ENCODE results near the gene TXN2.
"Not testable (repeated sequence)": the region's sequence is repeated elsewhere in the genome, so short reads cannot be mapped to it uniquely, and the experiment has no call there.

TXN2 gene

DNA sequence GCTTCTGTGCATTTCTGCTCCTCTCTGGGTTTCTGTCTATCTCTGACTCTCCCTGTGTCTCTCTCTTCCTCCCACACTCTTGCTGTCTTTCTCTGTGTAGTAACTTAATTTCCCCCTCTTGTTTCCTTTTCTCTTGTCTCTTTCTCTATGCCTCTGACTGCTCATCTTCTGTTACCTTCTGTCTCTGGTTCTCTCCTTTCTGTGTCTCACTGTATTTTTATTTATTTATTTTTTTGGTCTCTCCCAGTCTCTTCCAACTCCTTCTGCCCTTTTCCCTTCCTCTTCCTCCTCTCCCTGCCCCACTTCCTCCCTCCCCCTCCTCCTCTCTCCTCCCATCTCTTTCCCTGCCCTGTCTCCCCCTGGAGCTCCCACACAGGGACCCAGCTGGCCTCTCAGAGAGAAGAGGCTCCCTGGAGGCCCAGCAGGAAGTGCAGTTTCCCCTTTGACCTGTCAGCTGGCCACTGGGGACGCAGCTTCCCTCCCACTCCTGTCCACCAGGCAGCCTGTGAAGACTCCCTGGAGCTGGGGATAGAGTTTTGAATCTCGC, 55.4 kb downstream of the TXN2 start:
- no peaks in the 10 kb centered on the region for H3K36me3 ChIP-seq (ENCODE audit: insufficient read depth, low read length)
- no peaks in the 10 kb centered on the region for H4K20me1 ChIP-seq (ENCODE audit: insufficient read depth, low read length)
- no peak for DNase-seq
- H3K4me2 ChIP-seq (ENCODE audit: insufficient read depth, low read length), result no peak overlapping the region
- ATAC-seq (ENCODE audit: insufficient read depth, low read depth), result no peak
- H2AFZ ChIP-seq (ENCODE audit: low read depth, low read length), result no peak overlapping the region
- no peaks in the 10 kb centered on the region for H3K9me3 ChIP-seq (ENCODE audit: insufficient read depth, low read length, severe bottlenecking)
- no peak overlapping the region for H3K9ac ChIP-seq (ENCODE audit: low read depth, low read length)
- TF ChIP-seq EZH2 (IDR thresholded peaks at IDR 0.05; ENCODE audit: borderline replicate concordance, low read depth, low read length, severe bottlenecking), result no peak
- TF ChIP-seq, protein P1, sequence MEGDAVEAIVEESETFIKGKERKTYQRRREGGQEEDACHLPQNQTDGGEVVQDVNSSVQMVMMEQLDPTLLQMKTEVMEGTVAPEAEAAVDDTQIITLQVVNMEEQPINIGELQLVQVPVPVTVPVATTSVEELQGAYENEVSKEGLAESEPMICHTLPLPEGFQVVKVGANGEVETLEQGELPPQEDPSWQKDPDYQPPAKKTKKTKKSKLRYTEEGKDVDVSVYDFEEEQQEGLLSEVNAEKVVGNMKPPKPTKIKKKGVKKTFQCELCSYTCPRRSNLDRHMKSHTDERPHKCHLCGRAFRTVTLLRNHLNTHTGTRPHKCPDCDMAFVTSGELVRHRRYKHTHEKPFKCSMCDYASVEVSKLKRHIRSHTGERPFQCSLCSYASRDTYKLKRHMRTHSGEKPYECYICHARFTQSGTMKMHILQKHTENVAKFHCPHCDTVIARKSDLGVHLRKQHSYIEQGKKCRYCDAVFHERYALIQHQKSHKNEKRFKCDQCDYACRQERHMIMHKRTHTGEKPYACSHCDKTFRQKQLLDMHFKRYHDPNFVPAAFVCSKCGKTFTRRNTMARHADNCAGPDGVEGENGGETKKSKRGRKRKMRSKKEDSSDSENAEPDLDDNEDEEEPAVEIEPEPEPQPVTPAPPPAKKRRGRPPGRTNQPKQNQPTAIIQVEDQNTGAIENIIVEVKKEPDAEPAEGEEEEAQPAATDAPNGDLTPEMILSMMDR (IDR thresholded peaks at IDR 0.05; ENCODE audit: borderline replicate concordance, extremely low read depth, low read length, poor library complexity, severe bottlenecking), result no peak
- H3K27ac ChIP-seq (ENCODE audit: low read length), result no peak overlapping the region
- no peak overlapping the region for H3K4me3 ChIP-seq (ENCODE audit: low read depth in 1 of 2, low read length in 2 of 2)
- H3K4me1 ChIP-seq (ENCODE audit: insufficient read depth, low read length), result no peaks in the 10 kb centered on the region
- no peaks in the 10 kb centered on the region for H3K27me3 ChIP-seq (ENCODE audit: insufficient read depth, low read length, poor library complexity)
- H3K79me2 ChIP-seq (ENCODE audit: insufficient read depth, low read length), result no peaks in the 10 kb centered on the region

DNA sequence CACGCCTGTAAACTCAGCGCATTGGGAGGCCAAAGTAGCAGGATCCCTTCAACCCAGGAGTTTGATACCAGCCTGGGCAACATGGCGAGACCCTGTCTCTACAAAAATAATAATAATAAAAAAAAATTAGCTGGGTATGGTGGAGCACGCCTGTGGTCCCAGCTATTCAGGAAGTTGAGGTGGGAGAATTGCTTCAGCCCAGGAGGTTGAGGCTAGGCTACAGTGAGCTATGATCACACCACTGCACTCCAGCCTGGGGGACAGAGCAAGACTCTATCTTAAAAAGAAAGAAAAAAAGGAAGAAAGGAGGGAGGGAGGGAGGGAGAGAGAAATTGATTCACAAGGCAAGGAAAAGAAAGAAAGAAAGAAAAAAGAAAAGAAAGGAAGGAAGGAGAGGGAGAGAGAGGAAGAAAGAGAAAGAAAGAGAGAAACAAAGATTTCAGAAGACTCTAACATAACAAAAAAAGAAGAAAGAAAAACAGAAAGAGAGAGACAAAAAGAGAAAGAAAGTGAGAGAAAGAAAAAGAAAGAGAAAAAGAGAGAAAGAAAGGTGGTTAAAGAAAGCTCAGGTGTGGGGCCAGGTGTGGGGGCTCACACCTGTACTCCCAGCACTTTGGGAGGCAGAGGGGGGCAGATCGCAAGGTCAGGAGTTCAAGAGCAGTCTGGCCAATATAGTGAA, 56.4 kb downstream of the TXN2 start:
- no peaks in the 10 kb centered on the region for H3K27me3 ChIP-seq (ENCODE audit: insufficient read depth, low read length, poor library complexity)
- no peak overlapping the region for H2AFZ ChIP-seq (ENCODE audit: low read depth, low read length)
- H4K20me1 ChIP-seq (ENCODE audit: insufficient read depth, low read length), result no peaks in the 10 kb centered on the region
- no peaks in the 10 kb centered on the region for H3K9me3 ChIP-seq (ENCODE audit: insufficient read depth, low read length, severe bottlenecking)
- H3K4me2 ChIP-seq (ENCODE audit: insufficient read depth, low read length), result no peak overlapping the region
- H3K27ac ChIP-seq (ENCODE audit: low read length), result no peak overlapping the region
- no peaks in the 10 kb centered on the region for H3K4me1 ChIP-seq (ENCODE audit: insufficient read depth, low read length)
- ATAC-seq (ENCODE audit: insufficient read depth, low read depth), result 0 out of 3 replicates have a peak, but pooled peaks have one; percentile 44
- no peaks in the 10 kb centered on the region for H3K79me2 ChIP-seq (ENCODE audit: insufficient read depth, low read length)
- no peak overlapping the region for H3K9ac ChIP-seq (ENCODE audit: low read depth, low read length)
- H3K4me3 ChIP-seq (ENCODE audit: low read depth in 1 of 2, low read length in 2 of 2), result no peak overlapping the region
- DNase-seq, result no peak
- TF ChIP-seq EZH2 (IDR thresholded peaks at IDR 0.05; ENCODE audit: borderline replicate concordance, low read depth, low read length, severe bottlenecking), result no peak
- H3K36me3 ChIP-seq (ENCODE audit: insufficient read depth, low read length), result no peaks in the 10 kb centered on the region

DNA sequence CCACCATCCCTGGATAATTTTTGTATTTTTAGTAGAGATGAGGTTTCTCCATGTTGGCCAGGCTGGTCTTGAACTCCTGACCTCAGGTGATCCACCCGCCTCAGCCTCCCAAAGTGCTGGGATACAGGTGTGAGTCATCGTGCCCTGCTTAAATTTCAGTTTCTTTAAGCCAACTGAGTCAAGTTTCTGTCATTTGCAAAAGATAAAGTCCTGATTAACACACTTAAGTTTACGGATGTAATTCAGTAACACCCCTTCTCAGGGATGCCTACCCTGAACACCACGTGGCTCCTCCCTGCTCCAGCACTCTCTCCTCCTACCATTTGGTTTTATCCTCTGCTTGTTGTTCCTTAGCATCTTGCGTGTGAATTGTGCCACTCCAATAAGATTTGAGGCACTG, 57.0 kb downstream of the TXN2 start:
- not testable (repeated sequence) for H4K20me1 ChIP-seq (ENCODE audit: insufficient read depth, low read length); H3K4me2 ChIP-seq (ENCODE audit: insufficient read depth, low read length); H3K27me3 ChIP-seq (ENCODE audit: insufficient read depth, low read length, poor library complexity); H3K9me3 ChIP-seq (ENCODE audit: insufficient read depth, low read length, severe bottlenecking); H3K4me1 ChIP-seq (ENCODE audit: insufficient read depth, low read length); H3K9ac ChIP-seq (ENCODE audit: low read depth, low read length); H3K79me2 ChIP-seq (ENCODE audit: insufficient read depth, low read length); H3K36me3 ChIP-seq (ENCODE audit: insufficient read depth, low read length); H3K4me3 ChIP-seq (ENCODE audit: low read depth in 1 of 2, low read length in 2 of 2); H2AFZ ChIP-seq (ENCODE audit: low read depth, low read length); DNase-seq; ATAC-seq (ENCODE audit: insufficient read depth, low read depth)
- 0 out of 2 replicates have a peak overlapping the region, but pooled peaks have one; percentile 36 for H3K27ac ChIP-seq (ENCODE audit: low read length)

DNA sequence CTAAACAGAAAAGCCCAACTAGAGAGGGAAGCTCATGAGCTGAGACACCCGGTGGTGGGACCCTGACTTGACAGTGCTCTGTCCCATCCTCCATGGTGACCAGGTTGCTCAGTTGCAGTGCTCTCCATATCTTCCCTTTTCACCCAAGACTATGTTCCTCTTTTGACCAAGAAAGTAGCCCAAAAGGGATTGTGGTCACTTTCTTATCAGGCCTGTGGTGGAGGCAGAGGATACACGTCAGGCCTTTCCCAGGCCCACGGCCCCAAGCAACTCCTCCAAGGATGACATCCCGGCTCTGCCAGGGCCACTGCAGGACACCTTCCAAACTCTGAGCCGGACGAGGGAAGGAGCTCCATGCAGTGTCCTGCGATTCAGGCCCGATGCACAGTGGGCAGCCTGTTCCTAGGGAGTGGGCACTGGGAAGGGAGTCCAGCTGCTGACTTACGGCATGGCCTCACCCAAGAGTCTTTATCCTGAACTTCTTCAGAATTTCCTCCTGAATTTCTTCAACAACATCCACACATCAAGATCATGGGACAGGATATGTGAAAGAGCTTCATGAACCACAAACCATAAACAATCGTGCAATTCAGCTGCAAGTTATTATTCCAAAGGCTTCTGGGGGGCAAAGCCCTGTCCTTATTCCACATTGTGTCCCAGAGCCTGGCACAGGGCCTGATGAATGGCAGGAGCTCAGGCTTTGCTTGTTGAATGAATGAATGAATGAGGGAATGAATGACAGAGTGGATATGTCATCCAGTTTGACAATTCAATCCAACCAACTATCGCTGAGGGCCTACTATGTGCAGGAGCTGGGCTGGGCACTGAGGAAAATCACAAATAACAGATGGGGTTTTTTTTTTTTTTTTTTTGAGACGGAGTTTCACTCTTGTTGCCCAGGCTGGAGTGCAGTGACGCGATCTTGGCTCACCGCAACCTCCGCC, 57.7 kb downstream of the TXN2 start:
- no peak overlapping the region for H3K27ac ChIP-seq (ENCODE audit: low read length)
- no peak for ATAC-seq (ENCODE audit: insufficient read depth, low read depth)
- H3K4me1 ChIP-seq (ENCODE audit: insufficient read depth, low read length), result peaks cover 9% of the 10 kb centered on the region
- H2AFZ ChIP-seq (ENCODE audit: low read depth, low read length), result no peak overlapping the region
- H3K9me3 ChIP-seq (ENCODE audit: insufficient read depth, low read length, severe bottlenecking), result no peaks in the 10 kb centered on the region
- DNase-seq, result no peak
- H3K4me2 ChIP-seq (ENCODE audit: insufficient read depth, low read length), result no peak overlapping the region
- TF ChIP-seq, protein P1 (IDR thresholded peaks at IDR 0.05; ENCODE audit: borderline replicate concordance, extremely low read depth, low read length, poor library complexity, severe bottlenecking), result peak; percentile 23
- TF ChIP-seq EZH2 (IDR thresholded peaks at IDR 0.05; ENCODE audit: borderline replicate concordance, low read depth, low read length, severe bottlenecking), result no peak
- no peaks in the 10 kb centered on the region for H3K36me3 ChIP-seq (ENCODE audit: insufficient read depth, low read length)
- H3K9ac ChIP-seq (ENCODE audit: low read depth, low read length), result no peak overlapping the region
- H4K20me1 ChIP-seq (ENCODE audit: insufficient read depth, low read length), result no peaks in the 10 kb centered on the region
- H3K4me3 ChIP-seq (ENCODE audit: low read depth in 1 of 2, low read length in 2 of 2), result no peak overlapping the region
- no peaks in the 10 kb centered on the region for H3K79me2 ChIP-seq (ENCODE audit: insufficient read depth, low read length)
- H3K27me3 ChIP-seq (ENCODE audit: insufficient read depth, low read length, poor library complexity), result no peaks in the 10 kb centered on the region
